ENCODE data around the gene NKX6-1.

NKX6-1 gene

DNA sequence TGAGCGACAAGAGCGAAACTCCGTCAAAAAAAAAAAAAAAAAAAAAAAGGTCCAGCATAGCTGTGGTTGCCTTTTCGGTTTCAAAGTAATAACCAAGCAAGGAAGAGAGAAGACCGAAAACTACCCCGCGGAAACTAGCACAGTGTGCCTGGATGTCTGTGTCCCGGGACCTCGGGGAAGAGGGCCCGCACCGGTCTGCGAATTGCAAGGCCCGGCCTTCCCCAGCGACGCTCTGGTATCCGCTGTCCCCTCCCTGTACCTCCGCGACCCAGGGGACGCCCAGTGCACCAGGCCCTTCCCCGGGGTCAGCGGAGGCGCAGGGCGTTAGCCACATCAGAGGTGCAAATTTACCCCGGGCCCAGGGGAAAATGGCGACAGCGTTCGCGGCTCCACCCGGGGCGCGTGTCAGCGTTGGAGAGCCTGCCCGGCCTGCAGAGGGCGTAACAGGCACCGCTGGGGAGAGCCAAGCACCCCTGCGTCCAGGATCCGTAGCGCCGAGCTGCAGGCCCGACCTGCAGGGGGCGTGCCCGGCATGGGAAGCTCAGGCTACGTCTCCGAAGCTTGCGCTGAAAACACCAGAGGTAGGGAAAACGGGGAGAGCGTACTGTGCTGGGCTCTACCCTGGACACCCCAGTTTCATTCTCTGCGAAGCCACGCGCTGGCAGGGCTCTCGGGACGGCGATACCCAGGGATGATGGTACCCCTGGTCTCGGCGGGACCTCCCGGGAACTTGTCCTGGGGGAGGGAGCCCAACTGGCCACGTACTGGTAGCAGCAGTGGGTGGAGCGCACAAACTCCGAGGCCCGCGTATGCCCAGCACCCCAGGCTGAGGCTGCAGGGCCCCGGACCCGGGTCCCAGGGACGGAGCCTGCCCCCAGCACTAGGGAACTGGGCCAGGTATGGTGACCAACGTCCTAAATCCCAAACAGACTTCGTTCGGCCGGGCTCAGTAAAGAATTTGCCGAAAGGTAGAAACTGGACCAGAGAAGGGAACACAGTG, 16.2 kb downstream of the NKX6-1 start:
- TF ChIP-seq, protein P1, sequence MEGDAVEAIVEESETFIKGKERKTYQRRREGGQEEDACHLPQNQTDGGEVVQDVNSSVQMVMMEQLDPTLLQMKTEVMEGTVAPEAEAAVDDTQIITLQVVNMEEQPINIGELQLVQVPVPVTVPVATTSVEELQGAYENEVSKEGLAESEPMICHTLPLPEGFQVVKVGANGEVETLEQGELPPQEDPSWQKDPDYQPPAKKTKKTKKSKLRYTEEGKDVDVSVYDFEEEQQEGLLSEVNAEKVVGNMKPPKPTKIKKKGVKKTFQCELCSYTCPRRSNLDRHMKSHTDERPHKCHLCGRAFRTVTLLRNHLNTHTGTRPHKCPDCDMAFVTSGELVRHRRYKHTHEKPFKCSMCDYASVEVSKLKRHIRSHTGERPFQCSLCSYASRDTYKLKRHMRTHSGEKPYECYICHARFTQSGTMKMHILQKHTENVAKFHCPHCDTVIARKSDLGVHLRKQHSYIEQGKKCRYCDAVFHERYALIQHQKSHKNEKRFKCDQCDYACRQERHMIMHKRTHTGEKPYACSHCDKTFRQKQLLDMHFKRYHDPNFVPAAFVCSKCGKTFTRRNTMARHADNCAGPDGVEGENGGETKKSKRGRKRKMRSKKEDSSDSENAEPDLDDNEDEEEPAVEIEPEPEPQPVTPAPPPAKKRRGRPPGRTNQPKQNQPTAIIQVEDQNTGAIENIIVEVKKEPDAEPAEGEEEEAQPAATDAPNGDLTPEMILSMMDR (IDR thresholded peaks at IDR 0.05; ENCODE audit: low read depth, low read length, missing control alignments) = peak; percentile 48
- in situ Hi-C loops (cut with HindIII; ENCODE audit: low sequenced_read_pairs) = no loop called here
- no peak for DNase-seq (ENCODE audit: low read depth)
- H3K4me3 ChIP-seq (ENCODE audit: low read depth, low read length) = peak overlapping the region; percentile 9

DNA sequence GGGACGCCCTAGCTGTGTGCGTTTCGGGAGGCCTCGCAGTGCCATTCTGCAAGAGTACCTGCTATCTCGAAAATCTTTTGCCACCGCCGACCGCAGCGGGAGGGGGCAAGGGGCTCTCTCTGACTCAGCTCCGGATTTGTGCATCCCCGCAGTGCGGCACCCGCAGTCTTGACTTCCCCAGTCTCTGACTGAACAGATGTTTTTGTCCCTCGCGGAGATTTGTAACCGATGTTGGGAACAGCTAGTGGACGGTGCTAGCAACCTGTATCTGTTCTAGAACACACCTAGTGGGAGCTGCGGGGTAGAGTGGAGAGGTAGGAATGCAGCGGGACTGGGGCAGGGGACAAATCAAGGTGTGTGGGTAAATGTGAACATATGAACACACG, 17.2 kb downstream of the NKX6-1 start:
- TF ChIP-seq, protein P1 (IDR thresholded peaks at IDR 0.05; ENCODE audit: low read depth, low read length, missing control alignments) = no peak
- DNase-seq (ENCODE audit: low read depth) = no peak
- no peak overlapping the region for H3K4me3 ChIP-seq (ENCODE audit: low read depth, low read length)
- in situ Hi-C loops (cut with HindIII; ENCODE audit: low sequenced_read_pairs) = no loop called here

DNA sequence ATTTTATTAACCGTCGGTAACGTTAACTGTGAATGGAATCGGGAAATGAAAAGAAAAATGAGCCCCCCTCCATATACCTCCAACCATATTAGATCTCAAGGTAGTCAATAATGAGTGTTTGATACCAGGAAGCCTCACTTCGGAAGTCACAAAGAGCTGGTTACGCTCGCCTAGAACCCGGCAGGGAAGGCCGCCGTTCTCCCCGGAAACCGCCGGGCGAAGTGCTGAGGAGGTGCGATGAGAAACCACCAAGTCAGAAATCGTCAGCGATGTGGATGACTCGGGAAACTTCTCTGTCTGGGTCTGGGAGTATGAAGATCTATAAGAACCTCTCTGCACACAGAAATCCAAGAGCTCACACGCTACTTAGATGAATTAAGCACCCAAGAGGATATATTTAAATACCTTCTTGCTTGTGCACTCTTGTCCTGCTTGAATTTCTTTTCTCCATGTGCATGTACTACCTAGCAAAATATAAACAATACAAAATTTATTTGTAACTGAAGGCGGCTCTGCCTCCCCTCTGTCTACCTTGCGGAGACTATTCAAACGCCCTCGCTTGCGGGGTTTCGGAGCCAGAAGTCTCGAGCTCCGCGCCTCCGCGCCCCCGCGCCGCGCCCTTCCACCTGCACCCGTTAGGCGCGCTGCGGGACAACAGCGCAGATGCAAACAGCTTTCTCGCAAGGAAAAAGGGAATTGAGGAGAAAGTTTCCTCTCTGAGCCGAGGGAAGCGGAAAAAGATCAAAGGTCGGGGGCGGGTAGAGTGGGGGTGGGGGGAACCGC, 17.8 kb downstream of the NKX6-1 start:
- TF ChIP-seq, protein P1 (IDR thresholded peaks at IDR 0.05; ENCODE audit: low read depth, low read length, missing control alignments) = no peak
- no peak overlapping the region for H3K4me3 ChIP-seq (ENCODE audit: low read depth, low read length)
- in situ Hi-C loops (cut with HindIII; ENCODE audit: low sequenced_read_pairs) = no loop called here
- no peak for DNase-seq (ENCODE audit: low read depth)

- no peak for DNase-seq (ENCODE audit: low read depth)
- in situ Hi-C loops (cut with HindIII; ENCODE audit: low sequenced_read_pairs) = no loop called here
- H3K4me3 ChIP-seq (ENCODE audit: low read depth, low read length) = no peak overlapping the region
- TF ChIP-seq, protein P1 (IDR thresholded peaks at IDR 0.05; ENCODE audit: low read depth, low read length, missing control alignments) = no peak
Observed at GRCh38 chr4:84480082-84480481, 19.0 kb downstream of the NKX6-1 start.

DNA sequence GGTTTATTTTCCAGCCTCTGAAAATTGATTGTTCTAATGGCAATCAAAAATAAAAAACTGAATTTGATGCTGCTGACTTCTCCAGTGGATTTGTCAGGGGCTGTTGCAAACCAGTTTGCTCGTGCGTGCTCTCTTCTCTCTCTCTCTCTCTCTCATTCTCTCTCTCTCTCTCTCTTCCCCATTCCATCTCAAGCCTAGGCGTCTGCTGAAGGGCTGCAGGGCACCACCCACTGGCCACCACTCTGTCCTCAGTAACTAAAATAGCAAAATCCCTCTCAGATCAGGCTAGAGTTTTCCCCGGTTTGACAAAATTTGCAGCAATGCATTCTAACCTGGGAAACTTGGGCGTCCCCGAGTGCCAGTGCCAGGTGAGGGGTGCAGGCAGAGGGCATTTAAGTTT, 19.4 kb downstream of the NKX6-1 start:
- DNase-seq (ENCODE audit: low read depth) = no peak
- H3K4me3 ChIP-seq (ENCODE audit: low read depth, low read length) = no peak overlapping the region
- TF ChIP-seq, protein P1 (IDR thresholded peaks at IDR 0.05; ENCODE audit: low read depth, low read length, missing control alignments) = no peak
- in situ Hi-C loops (cut with HindIII; ENCODE audit: low sequenced_read_pairs) = no loop called here

- TF ChIP-seq, protein P1 (IDR thresholded peaks at IDR 0.05; ENCODE audit: low read depth, low read length, missing control alignments) = no peak
- in situ Hi-C loops (cut with HindIII; ENCODE audit: low sequenced_read_pairs) = no loop called here
- DNase-seq (ENCODE audit: low read depth) = no peak
- no peak overlapping the region for H3K4me3 ChIP-seq (ENCODE audit: low read depth, low read length)
Observed at GRCh38 chr4:84477738-84478137, 21.4 kb downstream of the NKX6-1 start.
